Skeletal muscle satellite cell (primary cell): Measurements from ENCODE around the gene PDE2A.

Experiments
- H3K27me3 ChIP-seq: 2 replicates; pipeline ENCODE4 v1.7.0; 2013; ENCODE audit warnings: low read length; ENCODE audit not compliant: control insufficient read depth, insufficient read depth
- H3K36me3 ChIP-seq: 2 replicates; pipeline ENCODE4 v1.7.0; 2013; ENCODE audit warnings: mild to moderate bottlenecking, control low read depth, low read length; ENCODE audit not compliant: insufficient read depth
- H3K4me1 ChIP-seq: 2 replicates; pipeline ENCODE4 v1.7.0; 2013; ENCODE audit warnings: low read length; ENCODE audit not compliant: control insufficient read depth, insufficient read depth
- H3K4me2 ChIP-seq: 2 replicates; pipeline ENCODE4 v1.7.0; 2013; ENCODE audit warnings: mild to moderate bottlenecking, low read length
- H3K4me3 ChIP-seq: 2 replicates; pipeline ENCODE4 v1.7.0; 2013; ENCODE audit warnings: low read length
- H3K9ac ChIP-seq: 2 replicates; pipeline ENCODE4 v1.7.0; 2013; ENCODE audit warnings: mild to moderate bottlenecking, low read depth, low read length, moderate library complexity
- H3K9me3 ChIP-seq: replicated peaks from 2 replicates; pipeline ENCODE4 v1.7.0; 2013; ENCODE audit warnings: mild to moderate bottlenecking, control low read depth, low read length

The PDE2A gene

DNA sequence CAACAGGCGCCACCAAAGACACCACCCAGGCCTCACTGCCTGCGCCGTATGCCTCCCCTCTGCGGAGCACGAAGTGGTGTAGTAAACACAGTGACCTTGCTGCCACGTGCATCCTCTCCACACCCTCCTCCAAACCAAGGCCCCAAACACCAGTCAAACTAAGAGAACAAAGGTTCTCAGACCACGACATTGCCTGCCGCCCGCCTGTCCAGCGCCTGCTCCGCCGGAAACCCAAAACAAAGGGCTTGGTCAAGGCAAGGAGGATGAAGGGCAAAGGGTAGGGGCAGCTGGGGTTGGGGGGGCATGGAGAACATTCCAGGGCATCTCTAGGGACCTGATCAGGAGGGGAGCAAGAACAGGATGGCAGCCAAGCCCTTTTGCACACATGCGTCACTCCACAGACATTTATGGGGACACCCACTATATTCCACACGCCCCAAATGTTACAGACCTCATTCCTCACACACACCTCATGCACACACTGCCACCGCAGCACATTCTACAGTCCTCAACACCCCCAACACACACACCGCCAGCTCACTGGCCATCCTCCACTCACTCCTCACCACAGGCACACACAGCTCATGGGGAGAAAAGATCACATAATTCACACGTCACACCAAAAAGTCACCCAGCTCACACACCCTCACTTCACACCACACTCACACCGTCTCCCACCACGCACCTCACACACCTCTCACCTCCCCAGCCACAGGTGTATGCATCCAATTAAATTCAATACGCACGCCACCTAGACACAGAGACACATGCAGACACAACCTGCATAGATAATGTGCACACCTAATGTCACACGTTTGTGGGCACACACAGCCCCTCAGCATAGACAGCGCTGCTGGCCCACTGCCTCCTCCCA, 34.5 kb downstream of the PDE2A start:
- Histone ChIP-seq H3K36me3 (no peaks in the 10 kb centered on the region), H3K4me1 (peaks cover 14% of the 10 kb centered on the region), H3K4me3 (no peak overlapping the region), H3K9ac (no peak overlapping the region), H3K9me3 (no peaks in the 10 kb centered on the region), H3K4me2 (no peak overlapping the region), H3K27me3 (peaks cover 70% of the 10 kb centered on the region)

DNA sequence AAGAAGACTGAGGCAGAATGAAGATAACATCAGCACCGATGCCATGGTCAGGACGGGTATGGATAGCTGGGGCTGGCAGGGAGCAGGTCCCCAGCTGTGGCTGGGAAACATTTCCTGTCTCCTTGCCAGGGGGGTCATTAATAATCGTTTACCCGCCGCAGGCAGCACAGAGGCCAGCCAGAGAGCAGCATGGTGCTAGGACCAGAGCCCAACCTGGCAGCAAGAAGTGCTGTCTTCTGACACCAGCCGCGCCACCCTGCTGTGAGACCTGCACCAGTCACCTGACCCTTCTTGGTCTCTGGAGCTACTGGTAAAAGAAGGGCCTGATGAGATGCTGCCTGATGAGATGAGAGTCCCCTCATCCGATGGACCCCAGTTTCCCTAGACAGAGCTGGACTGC, 36.3 kb downstream of the PDE2A start:
- Histone ChIP-seq H3K27me3 (peaks cover 86% of the 10 kb centered on the region), H3K9me3 (no peaks in the 10 kb centered on the region), H3K4me1 (peaks cover 6% of the 10 kb centered on the region), H3K4me2 (no peak overlapping the region), H3K4me3 (no peak overlapping the region), H3K9ac (no peak overlapping the region), H3K36me3 (no peaks in the 10 kb centered on the region)

DNA sequence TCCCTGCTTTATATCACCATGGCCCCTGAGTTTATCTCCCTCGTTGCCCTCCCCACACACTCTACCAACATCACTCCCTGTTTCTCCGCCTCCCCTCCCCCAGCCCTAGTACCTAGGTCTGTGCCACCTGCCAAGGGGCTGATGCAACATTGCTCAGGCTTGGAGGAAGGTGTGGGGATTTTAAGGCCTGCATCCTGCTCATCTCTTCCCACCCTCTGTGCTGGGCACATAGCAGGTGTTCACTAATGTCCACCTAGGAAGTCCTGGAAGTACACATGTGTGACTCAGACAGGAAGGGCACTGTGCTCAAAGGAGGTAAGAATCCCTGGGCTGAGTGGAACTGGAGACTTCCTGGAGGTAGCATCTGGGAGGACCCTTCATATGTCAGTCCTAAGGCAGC, 37.0 kb downstream of the PDE2A start:
- Histone ChIP-seq H3K4me3 (no peak overlapping the region), H3K9ac (no peak overlapping the region), H3K27me3 (peaks cover 91% of the 10 kb centered on the region), H3K36me3 (no peaks in the 10 kb centered on the region), H3K4me1 (peaks cover 3% of the 10 kb centered on the region), H3K4me2 (no peak overlapping the region), H3K9me3 (no peaks in the 10 kb centered on the region)

DNA sequence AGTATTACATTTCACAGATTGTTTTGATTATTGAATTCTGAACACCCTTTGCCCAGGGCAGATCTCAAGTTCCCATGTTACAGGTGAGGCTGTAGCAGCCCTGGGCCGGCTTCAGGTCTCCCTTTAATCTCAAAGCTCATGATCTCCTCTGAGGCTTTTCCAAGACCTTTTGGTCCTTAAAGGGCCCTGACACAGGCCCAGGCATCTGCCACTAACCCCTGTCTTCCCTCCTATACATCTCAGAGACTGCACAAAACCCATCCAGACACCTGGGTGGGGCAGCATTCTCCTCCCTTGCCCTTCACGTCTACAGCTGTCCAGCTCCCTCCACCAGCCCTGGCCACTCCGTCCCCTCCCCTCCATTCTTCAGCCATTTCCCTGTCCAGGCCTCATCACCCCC, 37.8 kb downstream of the PDE2A start:
- H3K36me3 ChIP-seq: no peaks in the 10 kb centered on the region
- H3K4me3 ChIP-seq: no peak overlapping the region
- H3K9me3 ChIP-seq: no peaks in the 10 kb centered on the region
- H3K27me3 ChIP-seq: peaks cover 89% of the 10 kb centered on the region
- no peak overlapping the region for H3K4me2 ChIP-seq
- no peaks in the 10 kb centered on the region for H3K4me1 ChIP-seq
- no peak overlapping the region for H3K9ac ChIP-seq

DNA sequence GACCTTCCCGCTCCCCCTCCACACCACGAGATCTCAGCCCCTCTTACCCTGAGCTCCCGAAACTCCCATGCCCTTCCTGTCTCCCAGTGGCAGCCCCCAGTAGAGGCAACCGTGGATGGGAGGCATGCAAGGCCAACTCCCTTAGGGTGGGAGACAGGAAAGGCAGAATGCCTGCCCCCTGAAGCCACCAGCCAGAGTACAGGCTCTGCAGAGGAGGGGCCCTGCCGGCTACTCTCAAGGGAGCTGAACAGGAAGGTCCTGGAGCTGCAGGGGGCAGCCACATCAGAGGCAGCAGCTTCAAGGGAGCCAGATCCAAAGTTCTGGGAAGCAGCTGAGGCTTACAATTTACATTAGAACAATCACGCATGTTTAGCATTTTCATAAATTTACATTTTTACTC, 38.3 kb downstream of the PDE2A start:
- no peaks in the 10 kb centered on the region for H3K4me1 ChIP-seq
- H3K36me3 ChIP-seq: no peaks in the 10 kb centered on the region
- no peak overlapping the region for H3K9ac ChIP-seq
- no peak overlapping the region for H3K4me2 ChIP-seq
- H3K9me3 ChIP-seq: no peaks in the 10 kb centered on the region
- H3K27me3 ChIP-seq: peaks cover 89% of the 10 kb centered on the region
- no peak overlapping the region for H3K4me3 ChIP-seq

DNA sequence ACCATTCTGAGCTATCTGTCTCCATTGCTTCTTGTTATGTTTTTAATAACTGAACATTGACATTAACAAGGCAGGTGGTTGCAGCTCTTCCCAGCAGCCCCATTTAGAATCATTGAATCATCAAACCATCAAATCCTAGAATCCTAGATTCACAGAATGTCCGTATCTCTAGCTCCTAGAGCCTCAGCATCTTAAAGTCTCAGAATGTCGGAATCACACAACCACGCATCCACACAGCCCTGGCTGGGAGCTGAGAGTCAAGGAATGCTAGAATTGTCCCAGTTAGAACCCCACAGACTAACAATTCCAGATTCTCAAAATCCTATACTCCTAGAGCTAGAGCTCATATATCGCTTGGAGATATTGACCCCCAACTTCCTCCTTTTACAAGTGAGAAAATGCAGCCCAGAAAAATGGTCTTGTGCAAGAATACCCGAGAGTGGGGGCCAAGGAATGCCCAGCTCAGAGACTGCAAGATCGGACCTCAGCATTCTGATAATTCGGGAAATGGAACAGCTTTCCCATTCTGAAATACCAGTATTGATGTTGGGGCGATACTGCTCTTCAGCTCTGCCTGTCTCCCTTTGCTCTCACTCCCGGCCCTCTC, 38.8 kb downstream of the PDE2A start:
- Histone ChIP-seq H3K36me3 (no peaks in the 10 kb centered on the region), H3K4me2 (no peak overlapping the region), H3K27me3 (peaks cover 86% of the 10 kb centered on the region), H3K9ac (no peak overlapping the region), H3K4me3 (no peak overlapping the region), H3K9me3 (no peaks in the 10 kb centered on the region), H3K4me1 (no peaks in the 10 kb centered on the region)

DNA sequence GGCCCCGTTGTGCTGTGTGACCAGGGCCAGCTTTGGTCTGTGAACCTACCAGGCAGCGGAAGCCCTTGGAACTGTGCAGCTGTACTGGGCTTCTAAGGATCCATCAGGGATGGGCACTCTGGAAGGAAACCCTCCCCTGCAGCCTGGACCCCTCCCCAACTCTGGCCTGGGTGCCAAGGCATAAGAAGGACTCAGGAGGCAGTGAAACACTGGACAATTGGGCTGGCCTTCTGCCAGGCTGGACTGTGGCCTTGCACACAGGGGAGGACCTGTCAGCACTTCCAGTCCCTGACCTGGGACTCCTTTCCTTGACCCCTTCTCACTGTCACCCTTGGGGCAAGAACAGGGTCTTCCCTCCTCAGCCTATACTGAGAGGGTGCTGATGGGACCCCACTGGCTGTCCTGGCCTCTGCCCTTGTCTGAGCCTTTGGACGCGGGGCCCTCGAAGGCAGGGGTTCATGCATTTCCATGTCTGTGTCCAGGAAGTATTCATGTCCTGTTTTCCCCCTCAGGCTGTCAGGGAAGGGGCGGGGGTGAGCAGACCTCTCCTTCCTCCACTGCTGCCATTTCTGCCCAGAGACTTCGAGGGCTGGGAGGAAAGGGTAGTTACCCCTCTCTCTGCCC, 39.6 kb downstream of the PDE2A start:
- H3K4me2 ChIP-seq: no peak overlapping the region
- no peaks in the 10 kb centered on the region for H3K36me3 ChIP-seq
- no peaks in the 10 kb centered on the region for H3K4me1 ChIP-seq
- H3K9me3 ChIP-seq: no peaks in the 10 kb centered on the region
- H3K9ac ChIP-seq: no peak overlapping the region
- peaks cover 86% of the 10 kb centered on the region for H3K27me3 ChIP-seq
- no peak overlapping the region for H3K4me3 ChIP-seq

DNA sequence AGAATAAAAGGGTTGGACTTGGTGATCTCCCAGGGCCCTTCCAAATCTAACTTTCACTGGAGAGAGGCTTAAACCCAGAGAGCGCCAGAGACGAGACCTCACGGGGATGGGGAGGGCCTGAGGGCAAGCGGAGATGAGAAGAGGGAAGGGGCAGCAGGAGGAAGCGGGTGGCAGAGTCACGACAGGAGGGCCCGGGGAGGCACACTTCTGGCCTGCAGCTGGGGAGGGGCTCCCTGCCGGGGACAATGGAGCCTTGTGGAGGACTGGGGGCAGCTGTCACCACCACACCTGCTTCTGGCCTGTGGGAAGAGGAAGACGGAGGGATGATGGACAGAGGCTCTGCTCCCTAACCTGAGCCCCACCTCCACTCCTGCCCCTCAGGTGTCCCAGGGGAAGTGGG, 40.2 kb downstream of the PDE2A start:
- H3K4me3 ChIP-seq: no peak overlapping the region
- H3K4me1 ChIP-seq: no peaks in the 10 kb centered on the region
- no peak overlapping the region for H3K4me2 ChIP-seq
- H3K9ac ChIP-seq: no peak overlapping the region
- H3K36me3 ChIP-seq: no peaks in the 10 kb centered on the region
- peaks cover 86% of the 10 kb centered on the region for H3K27me3 ChIP-seq
- H3K9me3 ChIP-seq: no peaks in the 10 kb centered on the region

DNA sequence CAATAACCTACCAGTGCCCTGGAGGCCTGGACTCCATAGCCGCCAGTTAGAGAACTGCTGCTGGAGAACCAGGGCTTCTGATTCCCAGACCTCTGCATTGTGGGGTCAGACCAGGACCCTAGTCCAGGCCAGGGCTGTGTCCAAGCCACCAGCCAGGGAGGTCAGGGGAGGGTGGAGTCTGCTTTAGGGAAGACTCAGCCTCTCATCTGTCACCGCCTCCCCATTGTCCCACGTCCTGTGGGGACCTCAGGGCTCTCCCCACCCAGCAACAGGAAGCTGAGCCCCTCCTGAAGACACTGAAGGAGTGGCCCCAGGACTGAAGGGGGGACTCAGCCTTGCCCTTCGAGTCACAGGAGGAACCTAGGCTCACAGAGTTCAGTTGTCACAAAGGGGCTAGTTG, 41.2 kb downstream of the PDE2A start:
- no peaks in the 10 kb centered on the region for H3K9me3 ChIP-seq
- H3K4me1 ChIP-seq: no peaks in the 10 kb centered on the region
- H3K36me3 ChIP-seq: no peaks in the 10 kb centered on the region
- H3K27me3 ChIP-seq: peaks cover 83% of the 10 kb centered on the region
- no peak overlapping the region for H3K4me3 ChIP-seq
- no peak overlapping the region for H3K9ac ChIP-seq
- no peak overlapping the region for H3K4me2 ChIP-seq

DNA sequence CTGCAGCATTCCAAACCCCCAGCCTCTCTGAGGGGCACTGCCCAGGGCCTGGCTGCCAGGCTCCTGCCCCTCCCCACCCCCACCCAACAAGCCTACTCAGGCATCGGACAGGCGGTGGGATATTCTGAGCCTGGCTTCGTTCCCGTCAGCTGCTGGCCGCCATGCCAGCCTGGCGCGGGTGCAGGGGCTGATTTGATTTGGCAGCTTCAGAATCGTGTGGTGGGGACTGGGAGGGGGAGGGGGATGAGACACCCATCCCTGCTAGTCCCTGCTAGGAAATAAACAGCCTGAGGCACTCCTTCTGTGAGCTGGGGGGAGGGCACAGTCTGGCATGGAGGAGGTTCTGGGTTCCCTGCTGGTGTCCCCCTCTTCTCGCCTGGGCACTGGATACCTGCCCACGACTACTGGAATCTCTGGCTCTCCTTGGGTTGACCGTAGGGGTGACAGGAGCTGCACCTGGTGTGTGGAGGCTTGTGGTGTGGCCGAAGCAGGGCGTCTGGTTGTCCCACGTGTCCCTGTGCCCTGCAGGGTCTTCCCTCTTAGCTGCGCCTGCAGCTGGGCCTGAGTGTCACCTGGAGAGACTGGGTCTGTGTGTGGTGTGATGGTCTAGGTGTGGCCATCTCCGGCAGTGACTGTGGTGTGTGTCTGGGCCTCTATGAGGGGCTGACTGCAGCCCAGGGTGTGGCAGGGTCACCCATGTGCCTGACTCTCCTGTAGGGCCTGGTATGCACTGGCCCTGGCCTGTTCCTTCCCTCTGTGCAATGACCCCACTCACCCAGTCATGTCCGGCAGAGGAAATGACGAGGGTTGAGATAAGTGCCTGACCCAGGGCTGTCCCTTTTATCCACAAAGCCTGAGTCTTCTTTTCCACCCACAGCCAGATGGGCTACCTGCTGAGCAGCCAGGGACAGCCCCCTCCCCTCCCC, 42.2 kb downstream of the PDE2A start:
- no peak overlapping the region for H3K4me3 ChIP-seq
- H3K9me3 ChIP-seq: no peaks in the 10 kb centered on the region
- H3K4me2 ChIP-seq: no peak overlapping the region
- no peaks in the 10 kb centered on the region for H3K36me3 ChIP-seq
- no peak overlapping the region for H3K9ac ChIP-seq
- H3K4me1 ChIP-seq: no peaks in the 10 kb centered on the region
- H3K27me3 ChIP-seq: peaks cover 81% of the 10 kb centered on the region
